IMR-90 (cell line): ENCODE results near the gene KCTD3. TPM values are rescaled to one million over a fixed set of nuclear protein-coding genes. Genes with fewer than 3 reads are reported as not detected.

ENCODE experiments used
- ATAC-seq: fragments of 200-7000 bp; cut with Tn5 transposase; 2 replicates; pipeline ENCODE4 v1.9.1; 2020; ENCODE audit warnings: low read depth, mild to moderate bottlenecking, moderate library complexity
- BruUV-seq: library from RNA; stranded (reverse); fragments of 400-500 nt; replicated peaks from 2 replicates; lab custom pipeline; 2021; lab: Mats Ljungman, UMichigan
- CTCF ChIA-PET: fragments of 300-600 bp; formaldehyde crosslinking; extraction: SDS; loops from one replicate; lab custom pipeline; 2021; ENCODE audit warnings: antibody characterized with exemption; lab: Yijun Ruan, JAX
- POLR2A ChIA-PET: fragments of 300-600 bp; sonication (Branson Sonifier 250); formaldehyde crosslinking; loops from one replicate; lab custom pipeline; 2022; ENCODE audit warnings: antibody characterized with exemption; ENCODE audit not compliant: unreplicated experiment; lab: Charles Lee
- DNase-seq: peaks from one replicate; pipeline ENCODE4 v3.0.0; 2013
- H2AFZ ChIP-seq: replicated peaks from 2 replicates; pipeline ENCODE3; 2013; ENCODE audit warnings: low read length, mild to moderate bottlenecking; ENCODE audit not compliant: poor library complexity
- H2AK5ac ChIP-seq: 2 replicates; pipeline ENCODE4 v1.6.1; 2013; ENCODE audit warnings: low read depth, low read length, inconsistent platforms
- H2AK9ac ChIP-seq: replicated peaks from 2 replicates; pipeline ENCODE3; 2013; ENCODE audit warnings: mild to moderate bottlenecking, low read depth, low read length, moderate library complexity; ENCODE audit not compliant: poor library complexity
- H2BK120ac ChIP-seq: 2 replicates; pipeline ENCODE4 v1.6.1; 2013; ENCODE audit warnings: low read depth, low read length, inconsistent platforms
- H2BK15ac ChIP-seq: 3 replicates; pipeline ENCODE4 v1.6.1; 2013; ENCODE audit warnings: low read depth, low read length, inconsistent platforms
- H2BK20ac ChIP-seq: 2 replicates; pipeline ENCODE4 v1.6.1; 2013; ENCODE audit warnings: low read depth, mild to moderate bottlenecking, inconsistent platforms, low read length, moderate library complexity
- H2BK5ac ChIP-seq: 2 replicates; pipeline ENCODE4 v1.6.1; 2013; ENCODE audit warnings: mild to moderate bottlenecking, low read depth, low read length, inconsistent platforms; ENCODE audit not compliant: poor library complexity, severe bottlenecking
- H3K14ac ChIP-seq: replicated peaks from 2 replicates; pipeline ENCODE4 v1.6.1; 2013; ENCODE audit warnings: low read depth, low read length, inconsistent platforms
- H3K18ac ChIP-seq: 2 replicates; pipeline ENCODE4 v1.6.1; 2013; ENCODE audit warnings: low read depth, low read length, control low read depth
- H3K23ac ChIP-seq: 2 replicates; pipeline ENCODE4 v1.6.1; 2013; ENCODE audit warnings: low read depth, low read length, inconsistent platforms
- H3K27ac ChIP-seq: 2 replicates; pipeline ENCODE4 v1.5.1; 2013; ENCODE audit warnings: mild to moderate bottlenecking, control low read depth, low read length; ENCODE audit not compliant: insufficient read depth
- H3K27me3 ChIP-seq: 2 replicates; pipeline ENCODE4 v1.6.1; 2013; ENCODE audit warnings: low read length; ENCODE audit not compliant: control insufficient read depth, insufficient read depth
- H3K36me3 ChIP-seq: 2 replicates; pipeline ENCODE4 v1.6.1; 2013; ENCODE audit warnings: low read length, mixed read lengths; ENCODE audit not compliant: control insufficient read depth, insufficient read depth
- H3K4ac ChIP-seq: 2 replicates; pipeline ENCODE4 v1.6.1; 2013; ENCODE audit warnings: low read depth, low read length, inconsistent platforms
- H3K4me1 ChIP-seq: 2 replicates; pipeline ENCODE4 v1.6.1; 2013; ENCODE audit warnings: low read length, mixed read lengths; ENCODE audit not compliant: control insufficient read depth, insufficient read depth
- H3K4me2 ChIP-seq: 2 replicates; pipeline ENCODE4 v1.6.1; 2013; ENCODE audit warnings: low read depth, mild to moderate bottlenecking, control low read depth, low read length, moderate library complexity
- H3K4me3 ChIP-seq: 2 replicates; pipeline ENCODE4 v1.5.1; 2013; ENCODE audit warnings: low read depth, mild to moderate bottlenecking, control low read depth, low read length, moderate library complexity; ENCODE audit not compliant: insufficient read depth
- H3K56ac ChIP-seq: 2 replicates; pipeline ENCODE4 v1.6.1; 2013; ENCODE audit warnings: low read length, inconsistent platforms; ENCODE audit not compliant: insufficient read depth; ENCODE audit errors: extremely low read depth
- H3K79me1 ChIP-seq, 2 experiments: 2 replicates each; pipeline ENCODE4 v1.6.1; 2013; ENCODE audit warnings: low read length in 2 of 2, inconsistent platforms in 1 of 2, low read depth in 1 of 2
- H3K9ac ChIP-seq: 2 replicates; pipeline ENCODE4 v1.6.1; 2013; ENCODE audit warnings: low read depth, low read length, control low read depth
- H3K9me1 ChIP-seq: 2 replicates; pipeline ENCODE4 v1.6.1; 2013; ENCODE audit warnings: low read length, inconsistent platforms; ENCODE audit not compliant: insufficient read depth
- H3K9me3 ChIP-seq: 2 replicates; pipeline ENCODE4 v1.6.1; 2013; ENCODE audit warnings: low read length; ENCODE audit not compliant: control insufficient read depth, insufficient read depth
- H4K20me1 ChIP-seq: 2 replicates; pipeline ENCODE4 v1.6.1; 2013; ENCODE audit warnings: low read length, inconsistent platforms; ENCODE audit not compliant: insufficient read depth
- H4K5ac ChIP-seq: 2 replicates; pipeline ENCODE4 v1.6.1; 2013; ENCODE audit warnings: mild to moderate bottlenecking, low read depth, low read length, control low read depth
- H4K8ac ChIP-seq, 2 experiments: 2 replicates each; pipeline ENCODE4 v1.6.1; 2013; ENCODE audit warnings: low read depth in 2 of 2, low read length in 2 of 2, control low read depth in 1 of 2, inconsistent platforms in 1 of 2
- H4K91ac ChIP-seq: 2 replicates; pipeline ENCODE4 v1.6.1; 2013; ENCODE audit warnings: low read depth, low read length, inconsistent platforms; ENCODE audit not compliant: insufficient read depth
- BHLHE40 ChIP-seq: fragments of 150-350 bp; IDR thresholded peaks from 2 replicates; pipeline ENCODE4 v1.6.1; 2016; ENCODE audit warnings: mild to moderate bottlenecking, low read depth, low read length
- RFX5 ChIP-seq: IDR thresholded peaks from 2 replicates; pipeline ENCODE4 v1.8.0; 2012; ENCODE audit warnings: low read depth, mild to moderate bottlenecking, low read length, moderate library complexity
- WGBS, 2 experiments: methylation state at CpG; one replicate each; pipeline versions ENCODE4 v1.1.5 to v1.1.7; 2013; ENCODE audit warnings: missing lambda C conversion rate in 2 of 2; ENCODE audit not compliant: insufficient read length in 1 of 2; ENCODE audit errors: extremely low coverage in 2 of 2; 5-methylcytosine and 5-hydroxymethylcytosine counted together
- dilution Hi-C: fragments of 300-500 bp; cut with HindIII; formaldehyde crosslinking; loops from one replicate; pipeline ENCODE4 v1.14.3; 2018; ENCODE audit warnings: low sequenced_read_pairs; ENCODE audit not compliant: unreplicated experiment
- in situ Hi-C: fragments of 300-500 bp; cut with MboI; formaldehyde crosslinking; loops from 3 replicates; pipeline ENCODE4 v1.14.3; 2019; ENCODE audit warnings: low sequenced_read_pairs, inconsistent platforms, mixed read lengths
- intact Hi-C: fragments of 100-400 bp; cut with micrococcal nuclease; formaldehyde crosslinking; loops from 2 replicates; pipeline ENCODE4 v1.10.0; 2022
- polyA plus RNA-seq, 3 experiments: library from polyadenylated mRNA; depleted of rRNA; stranded (reverse); fragments of >200 nt; gene quantifications; 2 replicates each; pipeline ENCODE4 v1.2.3, GENCODE V29; 2012; ENCODE audit warnings: low replicate concordance in 1 of 3
- total RNA-seq: library from RNA; depleted of rRNA; stranded (reverse); fragments of >200 nt; gene quantifications from 2 replicates; pipeline ENCODE4 v1.2.3, GENCODE V29; 2012

The KCTD3 gene
- total and polyA plus RNA-seq, 2 of the 4 experiments (the other 2 are of a cell fraction) = 43.6 to 49.5 TPM

DNA sequence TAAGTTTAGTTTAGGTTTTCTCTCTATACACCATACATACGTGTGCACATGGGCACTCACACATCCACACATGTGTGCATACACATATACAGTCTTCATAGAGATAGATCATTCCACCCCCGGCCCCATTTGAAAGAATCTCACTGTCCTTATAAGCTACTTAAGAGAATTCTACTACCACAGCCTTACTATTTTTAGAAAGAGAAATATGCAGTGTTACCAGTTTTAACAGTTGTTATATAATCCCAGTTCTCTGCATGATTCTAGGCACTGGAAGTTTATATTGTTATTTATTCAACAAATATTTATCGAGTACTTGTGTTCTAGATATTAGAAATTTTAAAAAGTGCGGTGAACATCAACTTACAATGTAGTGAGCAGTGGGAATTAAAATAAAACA lies 41.5 kb downstream of the KCTD3 start:
- dilution Hi-C loops = no loop called here
- Histone ChIP-seq H3K9me3 (peaks cover 2% of the 10 kb centered on the region; the same call in 1 of the 2 replicates), H3K14ac (no peak overlapping the region), H3K36me3 (peaks cover 23% of the 10 kb centered on the region), H2BK15ac (no peak overlapping the region), H2BK20ac (no peak overlapping the region), H3K4ac (no peak overlapping the region), H3K79me1 (peaks cover 9 to 15% of the 10 kb centered on the region in 2 experiments), H2AK5ac (no peak overlapping the region), H2AK9ac (no peak overlapping the region), H3K4me2 (no peak overlapping the region), H4K91ac (no peak overlapping the region), H3K9me1 (peaks cover 2% of the 10 kb centered on the region; the same call in 1 of the 2 replicates), H3K4me3 (no peak overlapping the region), H3K4me1 (peaks cover 3% of the 10 kb centered on the region; the same call in 1 of the 2 replicates), H3K23ac (no peak overlapping the region), H4K8ac (no peak overlapping the region), H3K9ac (no peak overlapping the region), H2AFZ (no peak overlapping the region), H3K18ac (no peak overlapping the region), H2BK120ac (no peak overlapping the region), H4K5ac (no peak overlapping the region), H3K27ac (no peak overlapping the region), H3K56ac (no peak overlapping the region), H4K20me1 (no peaks in the 10 kb centered on the region), H3K27me3 (no peaks in the 10 kb centered on the region), H2BK5ac (no peak overlapping the region)
- TF ChIP-seq BHLHE40 = no peak
- TF ChIP-seq RFX5 = no peak
- DNase-seq (no peak), ATAC-seq (no peak)
- no TSS peak for BruUV-seq
- POLR2A ChIA-PET = no interaction called here
- WGBS, 2 experiments = 100% methylated on average over 1 of the region's 4 CpGs; no CpG with 5 or more reads in 1 of the 2 experiments
- in situ Hi-C loops = no loop called here
- intact Hi-C loops = no loop called here
- CTCF ChIA-PET = no interaction called here
